ENCODE data around the gene SNCAIP. TPM values are rescaled to one million over a fixed set of nuclear protein-coding genes. Genes with fewer than 3 reads are reported as not detected.
A peak's percentile ranks its signal among the peaks of the same experiment; 100 is the strongest.

Gene SNCAIP
- total RNA-seq, 4 donors from 2014 or later, result 0.82 to 2.2 (median 1.6) TPM; not detected in 1

- intact Hi-C loops (cut with DNase I; ENCODE audit: low total_unique reads) (no loop called here), in situ Hi-C loops (cut with MboI; ENCODE audit: low pct_ligation_motif_present in 1 of 4, low pct_unique_long_range_greater_than_20kb in 1 of 4, low sequenced_read_pairs in 3 of 4) (no loop called here)
- peaks cover 7 to 26% (median 11%) of the 10 kb centered on the region in 4 donors for H3K4me1 ChIP-seq
- no peak for TF ChIP-seq POLR2A (IDR thresholded peaks at IDR 0.05)
- TF ChIP-seq EP300 (IDR thresholded peaks at IDR 0.05; ENCODE audit: low read depth), result no peak
- no peak for TF ChIP-seq POLR2AphosphoS5 (IDR thresholded peaks at IDR 0.05)
- TF ChIP-seq CTCF (IDR thresholded peaks at IDR 0.05), result no peak
- no peaks in the 10 kb centered on the region for H3K9me3 ChIP-seq
- no peak overlapping the region for H3K4me3 ChIP-seq
- no peaks in the 10 kb centered on the region for H3K27me3 ChIP-seq
- peak overlapping the region in 3 of 4 donors; percentile 3 to 41 (median 12) for H3K27ac ChIP-seq
- 8 to 72% methylated on average over 4 of the region's 4 CpGs for WGBS, 2 donors (ENCODE audit: low coverage in 1 of 2)
- H3K36me3 ChIP-seq, result no peaks in the 10 kb centered on the region
- DNase-seq, result no peak
These were observed 161.9 kb downstream of the SNCAIP start for GRCh38 chr5:122473941-122474340.

DNA sequence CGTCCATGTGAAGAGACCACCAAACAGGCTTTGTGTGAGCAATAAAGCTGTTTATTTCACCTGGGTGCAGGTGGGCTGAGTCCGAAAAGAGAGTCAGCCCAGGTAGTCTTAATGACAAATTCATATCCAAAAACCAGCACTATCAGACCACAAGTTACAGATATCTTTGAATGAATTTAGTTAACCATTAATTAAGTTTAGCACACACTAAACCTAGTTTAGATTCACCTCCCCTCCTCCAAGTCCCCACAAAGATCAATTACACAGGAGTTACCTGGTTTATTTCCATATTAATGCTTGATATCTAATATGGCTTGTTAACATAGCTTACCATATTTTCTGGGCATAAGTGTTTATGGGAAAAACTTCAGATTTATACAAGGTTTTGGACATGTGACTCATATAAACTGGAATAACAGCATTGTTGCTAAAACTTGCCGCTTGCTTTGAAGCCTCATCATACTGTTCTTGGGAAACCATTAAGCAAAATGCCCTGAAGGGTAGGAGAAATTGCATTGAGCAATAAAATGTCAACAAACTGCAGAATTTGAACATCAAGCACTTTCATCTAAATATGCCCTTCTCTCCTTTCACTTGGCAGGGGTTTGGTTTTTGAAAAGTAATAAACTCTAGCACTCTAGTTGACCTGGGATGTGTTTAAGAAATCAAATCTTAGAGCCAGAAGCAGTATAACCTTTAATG lies 166.9 kb downstream of the SNCAIP start:
- in situ Hi-C loops (cut with MboI; ENCODE audit: low pct_ligation_motif_present in 1 of 4, low pct_unique_long_range_greater_than_20kb in 1 of 4, low sequenced_read_pairs in 3 of 4), result no loop called here

GRCh38 chr5:122480146-122480545 lies 168.1 kb downstream of the SNCAIP start:
- WGBS, 2 donors (ENCODE audit: low coverage in 1 of 2), result 32 to 64% methylated on average over 1 of the region's 1 CpG
- no peaks in the 10 kb centered on the region for H3K36me3 ChIP-seq
- peak overlapping the region in 3 of 4 donors; percentile 14 to 46 (median 32) for H3K27ac ChIP-seq
- in situ Hi-C loops (cut with MboI; ENCODE audit: low pct_ligation_motif_present in 1 of 4, low pct_unique_long_range_greater_than_20kb in 1 of 4, low sequenced_read_pairs in 3 of 4) (no loop called here), intact Hi-C loops (cut with DNase I; ENCODE audit: low total_unique reads) (no loop called here)
- no peak for DNase-seq
- no peak for TF ChIP-seq EP300 (IDR thresholded peaks at IDR 0.05; ENCODE audit: low read depth)
- no peak for TF ChIP-seq POLR2A (IDR thresholded peaks at IDR 0.05)
- TF ChIP-seq CTCF (IDR thresholded peaks at IDR 0.05), result no peak
- no peak for TF ChIP-seq POLR2AphosphoS5 (IDR thresholded peaks at IDR 0.05)
- H3K27me3 ChIP-seq, result no peaks in the 10 kb centered on the region
- no peaks in the 10 kb centered on the region for H3K9me3 ChIP-seq
- no peak overlapping the region for H3K4me3 ChIP-seq
- peaks cover 0 to 21% (median 5%) of the 10 kb centered on the region in 4 donors for H3K4me1 ChIP-seq

More for the DNA sequence above, 166.9 kb downstream of the SNCAIP start:
- Histone ChIP-seq H3K4me1 (peaks cover 0 to 21% (median 5%) of the 10 kb centered on the region in 4 donors), H3K9me3 (no peaks in the 10 kb centered on the region), H3K4me3 (peak overlapping the region in 3 of 4 donors; percentile 14 to 32 (median 15)), H3K27me3 (no peaks in the 10 kb centered on the region), H3K27ac (peak overlapping the region; percentile 47 to 61 (median 54)), H3K36me3 (no peaks in the 10 kb centered on the region)
- intact Hi-C loops (cut with DNase I; ENCODE audit: low total_unique reads), result no loop called here
- WGBS, 2 donors (ENCODE audit: low coverage in 1 of 2), result 44 to 48% methylated on average over 1 to 3 of the region's 3 CpGs
- TF ChIP-seq CTCF (IDR thresholded peaks at IDR 0.05), result no peak
- no peak for TF ChIP-seq POLR2AphosphoS5 (IDR thresholded peaks at IDR 0.05)
- TF ChIP-seq EP300 (IDR thresholded peaks at IDR 0.05; ENCODE audit: low read depth), result no peak
- TF ChIP-seq POLR2A (IDR thresholded peaks at IDR 0.05), result no peak
- DNase-seq, result no peak

DNA sequence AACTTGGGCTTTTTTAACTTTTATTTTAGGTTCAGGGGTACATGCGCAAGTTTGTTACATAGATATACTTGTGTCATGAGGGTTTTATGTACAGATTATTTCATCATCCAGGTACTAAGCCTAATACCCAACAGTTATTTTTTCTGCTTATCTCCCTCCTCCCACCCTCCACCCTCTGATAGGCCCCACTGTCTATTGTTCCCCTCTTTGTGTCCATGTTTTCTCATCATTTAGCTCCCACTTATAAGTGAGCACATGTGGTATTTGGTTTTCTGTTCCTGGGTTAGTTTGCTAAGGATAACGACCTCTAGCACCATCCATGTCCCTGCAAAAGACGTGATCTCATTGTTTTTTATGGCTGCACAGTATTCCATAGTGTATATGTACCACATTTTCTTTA lies 172.1 kb downstream of the SNCAIP start:
- H3K9me3 ChIP-seq, result no peaks in the 10 kb centered on the region
- peaks cover 0 to 22% (median 4%) of the 10 kb centered on the region in 4 donors for H3K4me1 ChIP-seq
- DNase-seq, result no peak
- H3K27ac ChIP-seq, result no peak overlapping the region
- TF ChIP-seq EP300 (IDR thresholded peaks at IDR 0.05; ENCODE audit: low read depth), result no peak
- in situ Hi-C loops (cut with MboI; ENCODE audit: low pct_ligation_motif_present in 1 of 4, low pct_unique_long_range_greater_than_20kb in 1 of 4, low sequenced_read_pairs in 3 of 4) (no loop called here), intact Hi-C loops (cut with DNase I; ENCODE audit: low total_unique reads) (no loop called here)
- no peak overlapping the region for H3K4me3 ChIP-seq
- 54 to 79% methylated on average over 3 of the region's 3 CpGs for WGBS, 2 donors (ENCODE audit: low coverage in 1 of 2)
- no peaks in the 10 kb centered on the region for H3K27me3 ChIP-seq
- no peaks in the 10 kb centered on the region for H3K36me3 ChIP-seq

All from transverse colon (tissue), 4 donors.